ENCODE measurements around the gene TRIM2. TPM values are rescaled to one million over a fixed set of nuclear protein-coding genes. Genes with fewer than 3 reads are reported as not detected.

TRIM2 gene
- total RNA-seq, 1 donor from 2014 or later, result 50.1 TPM

DNA sequence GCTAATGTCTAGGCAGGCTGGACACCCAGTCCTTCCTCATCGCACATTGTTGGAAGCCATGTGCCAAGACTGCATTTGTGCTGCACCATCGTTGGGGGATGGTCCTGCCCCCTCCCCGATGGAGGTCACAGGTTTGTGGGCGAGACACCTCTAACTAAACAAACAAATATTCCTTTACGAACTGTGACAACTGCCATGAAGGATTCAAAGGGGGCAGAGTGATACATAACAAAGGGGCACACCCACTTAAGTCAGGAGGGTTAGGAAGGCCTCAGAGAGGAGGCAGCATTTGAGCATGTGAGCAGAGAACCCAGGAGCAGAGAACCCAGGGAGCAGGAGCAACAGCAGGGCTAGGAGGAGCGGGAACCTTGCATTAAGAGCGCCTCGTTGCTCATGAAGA lies 37.1 kb downstream of the TRIM2 start:
- TF ChIP-seq, protein P1, sequence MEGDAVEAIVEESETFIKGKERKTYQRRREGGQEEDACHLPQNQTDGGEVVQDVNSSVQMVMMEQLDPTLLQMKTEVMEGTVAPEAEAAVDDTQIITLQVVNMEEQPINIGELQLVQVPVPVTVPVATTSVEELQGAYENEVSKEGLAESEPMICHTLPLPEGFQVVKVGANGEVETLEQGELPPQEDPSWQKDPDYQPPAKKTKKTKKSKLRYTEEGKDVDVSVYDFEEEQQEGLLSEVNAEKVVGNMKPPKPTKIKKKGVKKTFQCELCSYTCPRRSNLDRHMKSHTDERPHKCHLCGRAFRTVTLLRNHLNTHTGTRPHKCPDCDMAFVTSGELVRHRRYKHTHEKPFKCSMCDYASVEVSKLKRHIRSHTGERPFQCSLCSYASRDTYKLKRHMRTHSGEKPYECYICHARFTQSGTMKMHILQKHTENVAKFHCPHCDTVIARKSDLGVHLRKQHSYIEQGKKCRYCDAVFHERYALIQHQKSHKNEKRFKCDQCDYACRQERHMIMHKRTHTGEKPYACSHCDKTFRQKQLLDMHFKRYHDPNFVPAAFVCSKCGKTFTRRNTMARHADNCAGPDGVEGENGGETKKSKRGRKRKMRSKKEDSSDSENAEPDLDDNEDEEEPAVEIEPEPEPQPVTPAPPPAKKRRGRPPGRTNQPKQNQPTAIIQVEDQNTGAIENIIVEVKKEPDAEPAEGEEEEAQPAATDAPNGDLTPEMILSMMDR (IDR thresholded peaks at IDR 0.05; ENCODE audit: unreplicated experiment), result no peak
- DNase-seq (ENCODE audit: low spot score in 2 of 2, unreplicated experiment in 2 of 2), result no peak
- Mint-ChIP-seq H3K27ac (no peak overlapping the region), H3K4me3 (no peak overlapping the region), H3K36me3 (peaks cover 28% of the 10 kb centered on the region), H3K27me3 (ENCODE audit: low read depth) (no peaks in the 10 kb centered on the region), H3K9me3 (no peaks in the 10 kb centered on the region), H3K4me1 (peaks cover 3% of the 10 kb centered on the region)

DNA sequence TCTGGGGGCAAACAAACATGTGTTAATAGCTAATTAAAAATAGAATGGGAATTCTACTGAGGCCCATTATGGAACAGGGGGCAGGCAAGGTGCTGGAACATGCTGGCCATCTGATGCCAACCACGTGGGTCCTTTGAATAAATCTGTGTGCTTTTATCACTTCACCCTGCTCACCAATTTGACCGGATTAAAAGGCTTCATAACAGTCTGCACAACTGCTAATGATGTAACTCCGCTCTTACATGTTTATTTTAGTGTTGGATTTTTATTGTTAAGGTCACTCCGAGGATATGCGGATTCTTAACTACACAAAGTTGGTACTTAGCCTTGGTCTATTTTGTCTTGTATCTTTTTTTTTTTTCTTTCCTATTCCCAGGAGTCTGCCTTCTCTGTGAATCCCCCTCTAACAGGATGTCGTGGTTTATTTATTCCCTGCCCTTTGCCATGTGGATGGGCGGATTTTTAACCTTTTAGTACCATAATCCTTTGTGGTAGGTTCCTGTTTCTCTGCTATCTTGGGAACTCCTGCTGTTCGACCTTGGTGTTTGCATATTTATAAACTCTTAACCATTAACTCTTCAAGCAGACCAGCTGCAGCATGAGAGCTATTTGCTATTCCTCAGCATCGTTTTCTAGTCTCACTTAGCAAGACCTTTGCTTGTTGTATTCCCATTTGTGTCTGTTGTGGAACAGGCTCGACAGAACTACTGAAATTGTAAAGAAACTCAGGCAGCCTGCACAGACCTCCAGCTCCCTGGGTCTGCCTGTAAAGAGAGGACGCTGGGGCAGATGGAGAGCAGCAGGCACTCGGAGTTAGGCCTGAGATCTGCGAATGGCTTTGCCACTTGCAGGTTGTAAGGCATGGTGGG lies 38.0 kb downstream of the TRIM2 start:
- H3K4me1 Mint-ChIP-seq, result peaks cover 3% of the 10 kb centered on the region
- H3K27me3 Mint-ChIP-seq (ENCODE audit: low read depth), result no peaks in the 10 kb centered on the region
- H3K9me3 Mint-ChIP-seq, result no peaks in the 10 kb centered on the region
- H3K36me3 Mint-ChIP-seq, result peaks cover 28% of the 10 kb centered on the region
- peak overlapping the region; percentile 11 for H3K27ac Mint-ChIP-seq
- no peak overlapping the region for H3K4me3 Mint-ChIP-seq
- no peak for DNase-seq (ENCODE audit: low spot score in 2 of 2, unreplicated experiment in 2 of 2)
- TF ChIP-seq, protein P1 (IDR thresholded peaks at IDR 0.05; ENCODE audit: unreplicated experiment), result no peak

DNA sequence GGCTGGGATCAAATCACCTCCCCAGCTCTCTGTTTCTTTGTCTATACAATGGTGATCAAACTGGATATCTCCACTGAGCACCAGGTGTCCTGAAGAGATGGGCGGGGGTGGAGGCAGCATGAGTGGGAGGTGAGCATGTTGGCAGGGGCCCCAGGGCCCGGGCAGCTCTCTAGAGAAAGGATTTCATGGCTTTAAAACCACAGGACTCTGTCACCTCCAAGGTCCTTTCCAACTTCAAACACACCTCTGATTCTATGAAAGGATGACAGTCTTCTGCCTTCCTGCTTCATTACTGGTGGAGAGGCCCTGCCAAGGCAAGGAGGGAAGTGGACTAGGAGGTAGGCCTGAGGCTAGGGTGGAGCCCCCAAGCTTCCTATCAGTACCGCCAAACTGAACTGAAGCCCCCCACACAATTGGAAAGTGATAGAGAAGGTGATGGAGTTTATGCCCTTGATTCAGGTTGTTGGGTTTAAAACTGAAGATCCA lies 38.6 kb downstream of the TRIM2 start:
- TF ChIP-seq, protein P1 (IDR thresholded peaks at IDR 0.05; ENCODE audit: unreplicated experiment), result no peak
- no peaks in the 10 kb centered on the region for H3K9me3 Mint-ChIP-seq
- H3K36me3 Mint-ChIP-seq, result peaks cover 27% of the 10 kb centered on the region
- H3K4me1 Mint-ChIP-seq, result peaks cover 3% of the 10 kb centered on the region
- no peak for DNase-seq (ENCODE audit: low spot score in 2 of 2, unreplicated experiment in 2 of 2)
- no peak overlapping the region for H3K4me3 Mint-ChIP-seq
- no peak overlapping the region for H3K27ac Mint-ChIP-seq
- no peaks in the 10 kb centered on the region for H3K27me3 Mint-ChIP-seq (ENCODE audit: low read depth)

DNA sequence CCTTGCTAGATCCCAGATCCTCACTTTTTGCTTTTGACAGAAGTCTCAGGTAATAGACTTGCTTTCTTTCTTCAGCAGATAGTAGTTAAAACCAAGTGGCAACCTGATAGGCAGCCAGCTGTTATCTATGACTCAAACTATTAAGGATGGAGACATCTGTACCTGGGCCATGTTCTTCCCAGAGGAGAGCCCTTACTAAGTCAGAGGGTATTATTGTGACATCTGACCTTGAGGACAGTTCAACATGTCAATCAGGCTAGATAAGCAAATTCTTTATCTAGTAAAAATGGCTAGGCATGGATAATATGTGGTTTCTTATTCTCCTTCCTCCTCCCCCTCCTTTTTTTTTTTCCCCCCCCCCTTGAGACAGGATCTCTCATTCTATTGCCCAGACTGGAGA lies 39.2 kb downstream of the TRIM2 start:
- no peaks in the 10 kb centered on the region for H3K9me3 Mint-ChIP-seq

DNA sequence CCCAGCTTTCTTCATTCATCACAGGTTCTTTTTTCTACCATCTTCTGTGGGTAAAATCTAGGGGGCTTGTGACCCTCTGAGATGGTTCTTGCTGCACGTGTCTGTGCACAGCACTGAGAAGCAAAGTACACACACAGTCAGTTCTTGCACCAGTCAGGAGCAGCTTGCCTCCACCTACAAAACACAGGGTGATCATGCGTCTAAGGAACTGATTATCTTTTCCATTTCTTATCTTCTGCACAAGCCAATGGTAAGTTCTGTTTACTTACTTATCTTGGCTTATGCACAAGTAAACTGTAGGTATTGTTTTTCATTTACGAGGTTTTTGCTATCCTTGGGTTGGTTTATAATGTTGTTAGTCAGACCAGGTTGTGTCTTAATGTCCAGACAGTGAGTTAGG lies 40.7 kb downstream of the TRIM2 start:
- no peak overlapping the region for H3K4me3 Mint-ChIP-seq
- peaks cover 14% of the 10 kb centered on the region for H3K4me1 Mint-ChIP-seq
- no peaks in the 10 kb centered on the region for H3K9me3 Mint-ChIP-seq
- peaks cover 20% of the 10 kb centered on the region for H3K36me3 Mint-ChIP-seq
- no peak overlapping the region for H3K27ac Mint-ChIP-seq
- DNase-seq (ENCODE audit: low spot score in 2 of 2, unreplicated experiment in 2 of 2), result no peak
- TF ChIP-seq, protein P1 (IDR thresholded peaks at IDR 0.05; ENCODE audit: unreplicated experiment), result no peak
- no peaks in the 10 kb centered on the region for H3K27me3 Mint-ChIP-seq (ENCODE audit: low read depth)

More for the DNA sequence above, 39.2 kb downstream of the TRIM2 start:
- H3K4me1 Mint-ChIP-seq, result peaks cover 6% of the 10 kb centered on the region
- no peak for DNase-seq (ENCODE audit: low spot score in 2 of 2, unreplicated experiment in 2 of 2)
- H3K4me3 Mint-ChIP-seq, result no peak overlapping the region
- H3K36me3 Mint-ChIP-seq, result peaks cover 25% of the 10 kb centered on the region
- no peak overlapping the region for H3K27ac Mint-ChIP-seq
- no peaks in the 10 kb centered on the region for H3K27me3 Mint-ChIP-seq (ENCODE audit: low read depth)
- TF ChIP-seq, protein P1 (IDR thresholded peaks at IDR 0.05; ENCODE audit: unreplicated experiment), result no peak

All from mesothelial cell of epicardium (in vitro differentiated cells).